Colonic mucosa (tissue), 4 donors: ENCODE results near the gene CXorf58. TPM values are rescaled to one million over a fixed set of nuclear protein-coding genes. Genes with fewer than 3 reads are reported as not detected.

ENCODE experiments used
- DNase-seq: peaks from one replicate; pipeline ENCODE4 v3.0.0-alpha.2; 2020
- H3K27ac ChIP-seq: fragments of 200-600 bp; one replicate; pipeline ENCODE4 v1.8.0; 2021
- H3K27me3 ChIP-seq: fragments of 200-600 bp; one replicate; pipeline ENCODE4 v1.8.0; 2021
- H3K36me3 ChIP-seq: fragments of 200-600 bp; one replicate; pipeline ENCODE4 v1.8.0; 2021
- H3K4me1 ChIP-seq: fragments of 200-600 bp; one replicate; pipeline ENCODE4 v1.8.0; 2021; ENCODE audit warnings: mild to moderate bottlenecking
- H3K4me3 ChIP-seq: fragments of 200-600 bp; one replicate; pipeline ENCODE4 v1.8.0; 2021
- H3K9ac ChIP-seq, 2 donors: one replicate each; pipeline ENCODE4 v1.7.0; 2013; ENCODE audit warnings: control low read depth in 2 of 2, low read depth in 2 of 2, low read length in 2 of 2
- H3K9me3 ChIP-seq: fragments of 200-600 bp; one replicate; pipeline ENCODE4 v1.8.0; 2021
- intact Hi-C: fragments of 100-400 bp; cut with DNase I; formaldehyde crosslinking; loops from one replicate; pipeline ENCODE4 v1.14.1; 2022
- total RNA-seq, 2 donors: library from RNA; stranded (reverse); fragmentation: NEBNext Ultra II Directional in 1 of 2; extraction: Animal tissue kit (Norgen Biotek cat#: 25700) in 1 of 2; gene quantifications; one replicate each; pipeline ENCODE4 v1.2.1, GENCODE V29; 2021
- TF ChIP-seq, protein P1 (sequence below): fragments of 200-600 bp; IDR thresholded peaks from one replicate; pipeline ENCODE4 v1.8.0; 2022; ENCODE audit warnings: antibody characterized with exemption, mild to moderate bottlenecking
- donor health status: healthy.
- donor health status: DM: no; HTN: no; CAD: no.
- donor health status: DM: no; HTN: no; CAD: no.

Gene CXorf58
- total RNA-seq, 2 donors from 2014 or later, result not detected

- no peak for DNase-seq
- H3K4me3 ChIP-seq, result no peak overlapping the region
- no peaks in the 10 kb centered on the region for H3K9me3 ChIP-seq
- TF ChIP-seq, protein P1, sequence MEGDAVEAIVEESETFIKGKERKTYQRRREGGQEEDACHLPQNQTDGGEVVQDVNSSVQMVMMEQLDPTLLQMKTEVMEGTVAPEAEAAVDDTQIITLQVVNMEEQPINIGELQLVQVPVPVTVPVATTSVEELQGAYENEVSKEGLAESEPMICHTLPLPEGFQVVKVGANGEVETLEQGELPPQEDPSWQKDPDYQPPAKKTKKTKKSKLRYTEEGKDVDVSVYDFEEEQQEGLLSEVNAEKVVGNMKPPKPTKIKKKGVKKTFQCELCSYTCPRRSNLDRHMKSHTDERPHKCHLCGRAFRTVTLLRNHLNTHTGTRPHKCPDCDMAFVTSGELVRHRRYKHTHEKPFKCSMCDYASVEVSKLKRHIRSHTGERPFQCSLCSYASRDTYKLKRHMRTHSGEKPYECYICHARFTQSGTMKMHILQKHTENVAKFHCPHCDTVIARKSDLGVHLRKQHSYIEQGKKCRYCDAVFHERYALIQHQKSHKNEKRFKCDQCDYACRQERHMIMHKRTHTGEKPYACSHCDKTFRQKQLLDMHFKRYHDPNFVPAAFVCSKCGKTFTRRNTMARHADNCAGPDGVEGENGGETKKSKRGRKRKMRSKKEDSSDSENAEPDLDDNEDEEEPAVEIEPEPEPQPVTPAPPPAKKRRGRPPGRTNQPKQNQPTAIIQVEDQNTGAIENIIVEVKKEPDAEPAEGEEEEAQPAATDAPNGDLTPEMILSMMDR, result no peak
- H3K4me1 ChIP-seq, result no peaks in the 10 kb centered on the region
- H3K9ac ChIP-seq, result no peak overlapping the region
- H3K27ac ChIP-seq, result no peak overlapping the region
- no peaks in the 10 kb centered on the region for H3K36me3 ChIP-seq
- no peaks in the 10 kb centered on the region for H3K27me3 ChIP-seq
- intact Hi-C loops, result no loop called here
Observed at GRCh38 chrX:23935106-23935505, 27.3 kb downstream of the CXorf58 start.

DNA sequence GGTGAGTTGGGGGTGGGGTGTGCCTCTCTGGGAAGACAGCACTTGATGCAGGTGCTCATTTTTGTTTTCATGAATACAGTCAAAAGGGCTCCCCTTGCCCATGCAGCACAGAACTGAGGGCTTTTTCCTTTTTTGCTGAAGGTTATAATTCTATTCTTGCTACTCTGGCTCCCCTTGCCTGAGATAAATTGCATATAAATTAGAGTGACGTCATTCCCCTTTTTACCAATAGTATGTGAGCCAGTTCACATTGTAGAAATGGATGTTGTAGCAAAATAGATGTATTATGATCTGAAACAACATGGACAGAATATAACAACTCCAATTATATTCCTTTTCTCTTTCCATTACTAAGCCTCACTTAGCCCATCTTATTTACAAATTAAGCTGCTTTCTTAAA is 28.4 kb downstream of the CXorf58 start:
- no peaks in the 10 kb centered on the region for H3K9me3 ChIP-seq
- no peaks in the 10 kb centered on the region for H3K4me1 ChIP-seq
- no peaks in the 10 kb centered on the region for H3K36me3 ChIP-seq
- no peak overlapping the region for H3K4me3 ChIP-seq
- H3K9ac ChIP-seq, result no peak overlapping the region
- H3K27ac ChIP-seq, result no peak overlapping the region
- DNase-seq, result no peak
- TF ChIP-seq, protein P1, result no peak
- intact Hi-C loops, result no loop called here
- H3K27me3 ChIP-seq, result no peaks in the 10 kb centered on the region

- DNase-seq, result no peak
- no peaks in the 10 kb centered on the region for H3K27me3 ChIP-seq
- intact Hi-C loops, result no loop called here
- H3K4me1 ChIP-seq, result no peaks in the 10 kb centered on the region
- H3K9ac ChIP-seq, result no peak overlapping the region
- no peak overlapping the region for H3K4me3 ChIP-seq
- H3K27ac ChIP-seq, result no peak overlapping the region
- no peaks in the 10 kb centered on the region for H3K36me3 ChIP-seq
- no peaks in the 10 kb centered on the region for H3K9me3 ChIP-seq
- TF ChIP-seq, protein P1, result no peak
Observed at GRCh38 chrX:23937100-23937499, 29.3 kb downstream of the CXorf58 start.

DNA sequence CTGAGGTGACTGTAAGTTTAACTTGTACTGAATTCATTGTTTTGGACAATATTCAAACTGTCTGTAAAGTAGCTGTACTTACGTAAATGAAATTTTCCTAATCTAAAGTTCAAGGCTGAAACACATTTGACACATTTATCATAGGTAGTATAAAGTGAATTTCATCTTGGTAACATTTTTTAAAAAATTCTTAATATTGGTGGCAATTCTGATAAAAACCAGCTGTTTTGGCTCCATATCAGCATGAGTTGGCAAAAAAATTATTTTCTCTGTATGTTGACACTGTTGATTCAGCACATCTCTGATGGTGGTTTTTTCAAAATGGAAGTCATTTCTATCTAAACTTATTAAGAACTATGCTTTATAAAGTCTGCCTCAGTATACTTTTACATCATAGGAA is 30.9 kb downstream of the CXorf58 start:
- Histone ChIP-seq H3K9ac (no peak overlapping the region), H3K9me3 (no peaks in the 10 kb centered on the region), H3K4me3 (no peak overlapping the region), H3K27me3 (no peaks in the 10 kb centered on the region), H3K4me1 (no peaks in the 10 kb centered on the region), H3K36me3 (no peaks in the 10 kb centered on the region), H3K27ac (no peak overlapping the region)
- intact Hi-C loops, result no loop called here
- TF ChIP-seq, protein P1, result no peak
- no peak for DNase-seq

- no peaks in the 10 kb centered on the region for H3K9me3 ChIP-seq
- TF ChIP-seq, protein P1, result no peak
- no peak for DNase-seq
- H3K27ac ChIP-seq, result no peak overlapping the region
- H3K27me3 ChIP-seq, result no peaks in the 10 kb centered on the region
- no peaks in the 10 kb centered on the region for H3K4me1 ChIP-seq
- no peak overlapping the region for H3K4me3 ChIP-seq
- H3K36me3 ChIP-seq, result no peaks in the 10 kb centered on the region
- no peak overlapping the region for H3K9ac ChIP-seq
- intact Hi-C loops, result no loop called here
Observed at GRCh38 chrX:23939203-23939602, 31.4 kb downstream of the CXorf58 start.

GRCh38 chrX:23944234-23944633 is 36.4 kb downstream of the CXorf58 start:
- TF ChIP-seq, protein P1, result no peak
- Histone ChIP-seq H3K4me1 (no peaks in the 10 kb centered on the region), H3K36me3 (no peaks in the 10 kb centered on the region), H3K4me3 (no peak overlapping the region), H3K9ac (no peak overlapping the region), H3K27me3 (no peaks in the 10 kb centered on the region), H3K27ac (no peak overlapping the region), H3K9me3 (no peaks in the 10 kb centered on the region)
- no peak for DNase-seq
- intact Hi-C loops, result no loop called here
